IPS DF 4.7 (cell line): Measurements from ENCODE around the gene RIPK4.

Source experiments
- DNase-seq: peaks from one replicate; pipeline ENCODE4 v3.0.0-alpha.2; 2013; ENCODE audit warnings: low spot score; ENCODE audit errors: extremely low read depth

RIPK4 gene

GRCh38 chr21:41754479-41754891, 12.4 kb downstream of the RIPK4 start:
- DNase-seq = no peak

DNA sequence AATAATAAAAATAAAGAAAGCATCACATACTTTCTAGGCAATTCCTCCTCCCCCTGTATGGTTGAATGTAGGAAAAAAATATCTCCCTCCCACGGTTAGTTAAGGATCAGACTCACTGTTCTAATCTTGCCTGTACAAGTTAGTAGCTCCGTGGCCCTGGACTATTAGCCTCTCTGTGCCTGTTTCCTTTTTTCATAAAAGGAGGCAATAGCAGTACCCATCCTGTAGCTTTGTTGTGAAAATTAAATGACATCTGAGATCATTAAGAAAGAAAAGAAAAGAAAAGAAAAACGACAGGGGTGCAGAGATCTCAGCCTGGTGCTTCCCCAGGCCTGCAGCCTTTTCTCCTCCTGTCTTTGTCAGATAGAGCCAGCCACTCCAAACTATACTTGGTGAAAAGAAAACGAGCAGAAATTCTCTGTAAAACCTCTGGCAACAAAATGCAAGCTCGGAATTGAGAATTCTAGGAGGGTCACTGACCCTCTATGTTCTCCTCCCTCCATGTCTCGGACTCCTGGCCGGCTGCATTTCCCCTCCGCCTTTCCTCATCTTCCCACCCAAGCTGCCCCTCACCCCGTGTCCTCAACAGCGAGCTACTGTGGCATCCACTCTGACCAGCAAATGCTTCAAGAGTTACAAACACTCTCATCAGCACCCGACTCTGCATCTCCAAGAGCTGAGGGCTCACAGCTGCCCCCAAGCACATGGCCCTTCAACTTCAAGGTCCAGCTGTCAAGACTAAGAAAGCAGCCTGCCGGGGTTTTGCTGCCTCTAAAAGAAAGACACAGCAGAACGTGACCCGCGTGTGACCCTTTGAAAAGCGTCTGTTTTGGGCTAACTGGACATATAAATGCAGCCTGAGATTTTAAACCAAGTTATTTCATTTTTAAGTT, 13.6 kb downstream of the RIPK4 start:
- DNase-seq = no peak

DNA sequence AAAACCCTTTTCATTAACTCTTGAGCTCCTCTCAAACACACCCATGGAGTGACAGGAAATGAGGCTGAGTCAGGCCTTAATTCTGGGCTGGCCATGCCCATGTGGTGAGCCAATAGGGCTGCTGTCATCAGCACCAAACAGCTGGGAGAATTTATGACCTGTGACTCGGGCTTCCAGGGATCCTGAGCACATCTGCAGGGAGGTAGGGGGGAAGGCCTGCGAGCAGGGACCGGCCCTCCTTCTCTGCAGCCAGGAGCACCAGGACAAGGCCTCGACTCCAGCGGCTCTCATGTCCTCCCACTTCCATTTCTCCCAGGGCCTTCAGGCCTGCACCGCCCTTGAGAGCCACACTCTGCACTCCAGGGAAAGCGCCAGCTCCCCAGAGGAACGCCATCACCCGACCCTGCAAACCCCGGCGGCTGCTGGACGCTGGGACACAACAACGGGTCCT, 14.6 kb downstream of the RIPK4 start:
- DNase-seq = no peak

GRCh38 chr21:41751611-41752011, 15.2 kb downstream of the RIPK4 start:
- no peak for DNase-seq

DNA sequence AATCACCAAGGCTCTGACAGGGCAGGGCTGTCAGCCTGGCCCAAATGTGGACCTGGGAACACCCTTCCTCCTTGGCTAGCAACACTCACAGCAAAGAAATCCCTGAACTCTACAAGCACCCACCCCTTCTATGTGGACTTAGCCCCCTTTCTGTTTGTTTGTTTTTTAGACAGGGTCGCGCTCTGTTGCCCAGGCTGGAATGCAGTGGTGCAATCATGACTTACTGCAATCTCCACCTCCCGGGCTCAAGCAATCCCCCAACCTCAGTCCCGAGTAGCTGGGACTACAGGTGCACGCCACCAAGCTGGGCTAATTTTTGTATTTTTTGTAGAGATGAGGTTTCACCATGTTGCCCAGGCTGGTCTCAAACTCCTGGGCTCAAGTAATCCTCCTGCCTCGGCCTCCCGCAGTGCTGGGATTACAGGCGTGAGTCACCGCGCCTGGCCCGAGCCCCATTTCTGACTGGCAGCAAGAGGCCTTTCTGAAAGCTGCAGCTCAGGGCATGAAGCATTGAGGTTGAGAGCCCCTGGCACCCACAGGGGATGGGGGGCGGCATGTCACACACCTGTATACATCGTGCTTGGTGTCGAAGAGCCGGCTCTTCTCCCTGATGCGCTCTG, 16.2 kb downstream of the RIPK4 start:
- DNase-seq = no peak

DNA sequence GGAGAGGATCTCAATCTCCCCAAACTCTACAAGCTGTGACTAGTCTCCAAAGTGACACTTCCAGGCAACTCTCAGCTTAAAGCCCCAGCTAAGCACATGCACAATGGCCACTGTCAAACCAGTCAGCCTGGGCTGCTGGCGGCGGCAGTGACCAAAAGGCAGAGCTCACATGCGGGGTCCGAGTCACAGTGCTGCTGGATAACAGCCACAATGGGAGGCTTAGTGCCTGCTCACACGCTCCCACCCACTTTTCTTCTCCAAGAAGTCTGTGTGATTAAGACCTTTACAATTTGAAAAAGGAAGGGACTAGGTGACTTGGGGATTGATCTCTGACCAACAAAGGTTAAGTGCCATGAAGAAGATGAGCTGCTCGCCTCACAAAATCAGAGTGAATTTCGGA, 16.8 kb downstream of the RIPK4 start:
- no peak for DNase-seq

DNA sequence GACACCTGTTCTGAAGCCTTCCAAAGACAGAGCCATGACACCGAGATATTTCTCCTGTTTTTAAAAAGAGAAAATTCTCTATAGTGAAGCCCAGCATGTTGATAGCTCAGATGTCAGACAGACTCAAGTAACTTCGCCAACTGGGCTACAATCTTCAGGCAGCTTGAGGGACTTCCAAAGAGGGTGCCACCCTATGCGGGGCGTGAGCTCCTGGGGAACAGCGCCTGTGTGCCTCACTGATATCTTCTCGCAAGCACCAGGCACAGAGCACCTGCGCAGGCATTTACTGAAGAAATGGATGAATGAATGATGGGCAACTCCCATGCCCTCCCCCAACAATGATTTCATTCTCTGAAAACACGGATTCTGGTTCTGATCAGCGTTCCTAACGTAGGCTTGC, 17.6 kb downstream of the RIPK4 start:
- DNase-seq = no peak

DNA sequence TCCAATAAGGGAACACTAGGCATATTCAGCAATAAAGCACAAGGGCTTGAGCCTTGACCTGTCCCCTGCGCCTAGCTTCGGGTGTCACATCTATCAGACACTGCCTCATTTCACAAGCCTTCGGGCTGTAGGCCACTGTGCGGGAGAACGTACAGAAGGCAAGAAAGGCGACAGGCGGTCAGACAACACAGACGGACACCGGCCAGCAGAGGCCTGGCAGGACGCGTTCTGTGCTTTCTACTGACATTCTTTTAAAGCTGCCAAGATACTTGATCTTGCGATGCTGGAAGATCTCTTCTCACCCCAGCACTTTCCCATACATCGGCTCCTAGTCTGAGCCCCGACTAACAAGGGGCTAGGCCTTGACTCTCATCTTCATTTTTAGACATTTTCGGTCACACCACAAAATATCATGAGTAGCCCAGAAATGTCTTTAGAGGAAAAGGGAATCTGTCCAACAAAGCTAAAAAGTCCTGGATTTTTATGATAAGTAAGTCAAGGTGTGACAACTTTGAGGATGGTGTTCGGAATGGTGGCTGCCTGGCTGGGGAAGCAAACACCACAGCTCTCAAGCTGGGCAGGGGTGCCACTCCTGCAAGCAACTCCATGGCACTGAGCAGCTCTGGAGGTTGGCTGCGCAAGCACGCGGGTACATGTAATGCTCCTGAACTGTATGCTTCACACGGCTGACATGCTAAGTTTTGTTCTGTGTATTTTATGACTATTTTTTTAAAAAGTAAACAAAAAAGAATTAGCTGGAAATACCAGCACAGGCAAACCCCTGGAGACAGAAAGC, 18.7 kb downstream of the RIPK4 start:
- DNase-seq = no peak

GRCh38 chr21:41746744-41747006, 20.2 kb downstream of the RIPK4 start:
- no peak for DNase-seq

GRCh38 chr21:41745971-41746743, 20.7 kb downstream of the RIPK4 start:
- DNase-seq = no peak

DNA sequence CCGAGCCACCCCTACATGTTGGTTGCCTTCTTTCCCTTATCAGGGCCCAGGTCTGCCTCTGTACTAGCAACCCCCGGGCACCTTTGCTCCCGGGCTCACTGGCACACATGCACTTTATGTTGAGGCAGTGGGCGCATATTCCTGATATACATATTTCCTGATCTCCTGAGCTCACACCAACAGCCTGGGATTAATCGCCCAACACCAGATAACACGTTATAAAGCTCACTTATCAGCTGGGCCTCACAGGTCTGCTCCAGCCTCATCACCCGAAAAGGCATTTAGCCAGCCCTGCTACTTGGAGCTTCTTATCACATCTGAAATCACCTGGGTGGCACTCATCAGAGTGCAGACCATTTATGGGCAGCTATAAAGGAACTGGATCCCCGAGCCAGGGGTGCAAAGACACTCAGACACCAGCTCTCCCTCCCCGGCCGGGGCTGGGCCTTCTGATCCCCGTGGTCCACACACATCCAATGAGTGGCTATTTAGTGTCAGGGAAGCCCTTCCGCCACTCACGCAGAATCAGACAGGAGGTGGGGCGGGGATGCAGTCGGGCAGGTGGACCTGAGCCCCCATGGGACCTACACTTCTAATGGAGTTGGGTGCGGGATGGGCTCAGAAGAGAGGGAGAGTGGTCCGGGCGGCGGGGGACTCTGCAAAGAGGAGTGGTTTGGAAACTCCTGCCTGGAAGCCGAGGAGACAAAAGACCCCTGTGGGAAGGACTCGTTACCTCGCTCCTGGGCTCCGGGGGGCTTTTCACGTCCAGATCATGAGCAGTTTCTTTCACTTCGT, 21.6 kb downstream of the RIPK4 start:
- DNase-seq = no peak

GRCh38 chr21:41744028-41744930, 22.6 kb downstream of the RIPK4 start:
- no peak for DNase-seq

DNA sequence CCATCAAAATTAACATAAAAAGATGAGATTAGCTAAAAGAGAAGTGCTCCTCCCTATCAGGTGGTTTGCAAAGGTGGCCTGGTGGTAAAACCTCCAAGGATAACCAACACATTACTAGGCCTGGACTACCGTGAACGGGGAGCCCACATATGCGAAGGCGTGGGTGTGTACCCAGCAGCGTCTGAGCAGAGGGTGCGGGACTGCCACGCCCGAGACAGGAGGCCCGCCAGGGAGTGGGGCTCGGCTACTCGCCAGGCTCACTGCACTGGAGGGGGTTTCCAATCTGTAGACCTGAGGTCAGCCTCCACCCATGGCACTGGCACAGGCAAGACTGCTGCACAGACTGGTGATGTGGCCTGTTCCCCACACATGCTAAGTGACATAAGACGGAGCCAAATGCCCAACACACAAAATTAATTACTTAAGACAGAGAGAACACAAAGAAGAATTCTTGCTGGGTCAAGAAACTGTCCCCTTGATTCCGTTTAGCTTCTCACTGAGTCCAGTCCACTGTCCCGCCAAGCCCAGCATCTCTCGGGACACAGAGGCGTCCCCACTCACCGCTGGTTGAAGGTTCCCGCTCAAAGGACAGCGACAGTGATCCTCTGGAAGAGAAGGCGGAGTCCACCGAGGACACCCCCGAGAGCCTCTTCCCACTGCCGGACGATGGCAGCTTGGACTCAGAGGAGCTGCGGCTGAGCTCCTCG, 23.4 kb downstream of the RIPK4 start:
- no peak for DNase-seq

DNA sequence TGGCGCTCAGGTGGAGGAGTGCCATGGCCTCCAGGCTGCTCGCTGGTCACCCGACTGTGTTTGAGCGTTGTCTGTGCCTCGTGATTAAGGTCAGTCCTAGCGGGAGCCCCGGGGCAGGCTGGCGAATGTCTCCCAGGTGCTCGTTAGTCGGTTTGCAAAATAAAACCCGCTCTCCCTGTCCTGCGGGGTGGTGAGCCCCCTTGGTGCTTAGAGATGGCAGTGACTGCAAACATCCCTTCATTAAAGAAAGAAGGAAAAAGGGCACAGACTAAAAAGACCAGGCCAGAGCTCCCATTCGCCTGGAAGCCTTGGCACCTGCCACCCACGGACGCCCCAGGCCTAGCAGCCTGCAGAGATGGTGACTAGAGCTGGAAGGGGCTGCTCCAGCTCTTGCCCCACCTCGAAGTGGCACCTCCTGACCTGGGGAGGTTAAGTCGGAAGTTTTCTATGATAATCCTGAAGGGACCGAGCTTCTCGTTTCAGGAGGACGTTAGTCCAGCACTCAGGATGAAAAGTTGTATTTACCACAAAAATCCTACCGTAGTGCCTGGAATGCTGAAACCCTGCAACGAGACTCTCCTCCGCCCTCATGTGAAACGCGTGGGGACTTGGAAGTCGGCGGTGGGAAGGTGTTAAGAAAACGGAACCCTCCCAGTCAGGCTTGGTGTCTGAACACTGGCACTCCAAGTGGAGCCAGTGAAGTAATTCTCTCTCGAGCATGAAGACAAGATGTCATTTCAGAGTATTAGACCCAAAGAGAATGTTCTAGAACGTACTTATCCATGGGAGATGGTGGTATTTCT, 24.6 kb downstream of the RIPK4 start:
- DNase-seq = no peak

DNA sequence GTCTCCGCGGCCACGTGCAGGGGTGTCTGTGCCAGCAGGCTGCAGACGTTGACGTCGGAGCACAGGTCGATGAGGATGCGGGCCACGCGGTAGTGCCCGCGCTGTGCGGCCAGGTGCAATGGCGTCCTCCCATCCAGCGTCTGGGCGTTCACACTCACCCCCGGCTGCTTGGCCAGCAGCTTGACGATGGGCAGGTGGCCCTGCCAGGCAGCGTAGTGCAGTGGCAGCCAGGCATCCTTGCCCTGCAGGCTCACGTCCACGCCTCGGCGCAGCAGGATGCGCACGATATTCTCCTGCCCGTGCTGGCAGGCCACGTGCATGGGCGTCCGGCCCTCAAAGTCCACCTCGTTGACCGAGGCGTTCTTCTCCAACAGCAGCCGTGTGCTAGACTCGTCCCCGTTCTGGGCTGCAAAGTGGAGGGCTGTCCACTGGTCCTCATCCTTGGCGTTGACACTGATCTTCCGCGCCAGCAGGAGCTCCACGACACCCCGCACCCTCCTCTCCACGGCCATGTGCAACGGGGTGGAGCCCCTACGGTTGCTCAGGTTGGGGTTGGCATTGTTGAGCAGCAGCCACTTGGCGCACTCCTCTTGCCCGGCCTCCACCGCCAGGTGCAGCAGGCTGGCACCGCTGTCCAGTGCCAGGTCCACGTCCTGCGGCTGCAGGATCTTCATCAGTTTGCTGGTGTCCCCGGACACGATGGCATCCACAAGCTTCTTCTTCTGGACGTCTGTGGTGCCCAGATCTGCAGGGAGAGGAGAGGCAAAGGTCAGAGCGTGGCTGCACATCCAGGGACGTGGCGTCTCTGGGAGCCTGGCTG, 25.4 kb downstream of the RIPK4 start:
- DNase-seq = no peak

DNA sequence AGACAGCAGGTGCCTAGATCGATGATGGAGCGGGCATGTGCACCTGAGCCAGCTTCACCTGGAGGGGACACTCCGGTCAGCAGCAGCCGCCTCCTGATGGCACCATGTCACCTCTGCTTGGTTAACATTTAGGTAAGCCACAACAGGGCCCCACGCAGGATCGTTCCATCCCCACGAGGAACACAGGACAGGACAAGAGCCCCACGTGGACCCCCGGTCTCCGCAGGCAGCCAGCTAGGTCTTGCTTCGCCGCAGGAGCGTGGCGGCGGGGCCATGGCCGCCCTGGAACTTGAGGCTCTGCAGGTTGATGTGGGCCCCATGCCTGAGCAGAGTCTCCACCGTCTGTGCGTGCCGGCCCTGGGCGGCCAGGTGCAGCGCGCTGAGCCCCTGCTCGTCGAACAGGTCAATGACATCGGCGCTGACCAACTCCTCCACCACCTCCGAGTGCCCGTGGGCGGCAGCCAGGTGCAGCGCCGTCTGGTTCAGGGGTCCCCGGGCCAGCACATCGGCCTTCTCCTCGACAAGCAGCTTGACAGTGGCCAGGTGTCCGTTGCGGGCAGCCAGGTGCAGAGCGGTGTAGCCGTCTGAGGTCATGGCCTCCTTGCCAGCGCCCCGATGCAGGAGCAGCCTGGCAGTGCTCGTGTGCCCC, 26.1 kb downstream of the RIPK4 start:
- no peak for DNase-seq

GRCh38 chr21:41739936-41740335, 26.9 kb downstream of the RIPK4 start:
- DNase-seq = no peak
